Dedifferentiated amniotic fluid mesenchymal stem cell (primary cell): Measurements from ENCODE around the gene RUNX2.

Experiments
- DNase-seq: peaks from one replicate; pipeline ENCODE4 v3.0.0-alpha.2; 2016; ENCODE audit errors: extremely low spot score

RUNX2 gene

GRCh38 chr6:45587229-45588060, 259.3 kb downstream of the RUNX2 start:
- no peak for DNase-seq

DNA sequence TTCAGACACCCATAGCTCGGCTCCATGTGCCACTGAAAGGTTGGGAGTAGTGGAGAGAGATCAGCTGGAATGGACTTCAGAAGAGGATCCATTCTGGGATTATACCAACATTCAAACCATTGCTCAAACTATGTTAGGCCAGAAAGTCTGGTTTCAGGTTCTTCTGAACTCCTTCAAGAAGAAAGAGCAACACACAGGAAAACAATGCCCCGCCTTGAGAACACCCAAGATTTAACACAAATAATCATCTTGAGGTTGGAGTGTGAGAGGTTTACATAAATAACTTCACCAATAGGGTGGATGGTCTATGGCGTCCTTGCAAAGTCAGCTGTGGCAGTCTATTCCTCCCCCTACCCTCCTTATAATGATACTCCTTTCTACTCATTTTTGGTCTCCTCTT, 261.2 kb downstream of the RUNX2 start:
- no peak for DNase-seq

DNA sequence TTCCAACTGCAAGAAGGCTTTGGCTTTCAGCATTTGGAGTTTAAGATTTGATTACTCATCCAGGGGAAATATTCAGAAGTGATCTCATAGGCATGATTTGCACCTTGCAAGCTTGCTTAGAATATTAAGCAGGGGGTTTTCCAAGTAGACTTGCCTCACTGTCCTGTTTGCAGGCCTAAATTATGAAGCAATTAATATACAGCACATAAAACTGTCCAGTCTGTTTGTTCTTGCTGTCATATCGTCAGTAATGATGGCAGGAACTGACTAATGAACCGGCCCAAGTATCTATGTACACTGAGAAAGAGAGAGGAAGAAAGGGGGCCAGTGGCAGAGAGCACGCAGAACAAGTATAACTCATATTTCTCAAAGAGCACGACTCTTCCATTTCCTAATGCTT, 262.1 kb downstream of the RUNX2 start:
- DNase-seq, result no peak

DNA sequence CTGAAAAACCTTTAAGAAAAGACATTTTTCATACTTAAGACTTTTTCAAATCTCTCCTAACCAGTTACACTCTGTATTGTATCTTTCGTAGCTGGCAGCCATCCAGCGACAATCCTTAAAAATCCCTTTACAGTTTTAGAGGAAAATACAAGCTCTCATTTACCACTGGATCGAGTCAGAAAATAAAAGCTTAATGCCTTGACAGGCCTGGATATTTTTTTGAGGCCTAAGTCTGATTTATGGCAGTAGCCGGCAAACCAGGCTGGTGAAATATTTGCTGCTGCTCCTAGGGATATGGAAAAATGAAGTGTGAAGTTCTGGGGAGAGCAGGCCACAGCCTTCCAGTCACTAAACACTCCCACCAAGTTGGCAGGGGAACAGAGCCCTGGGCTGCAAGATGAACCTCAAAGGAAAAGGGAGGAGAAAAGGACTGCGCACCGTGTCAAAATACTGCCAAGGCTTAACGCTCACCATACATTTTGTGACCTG, 262.6 kb downstream of the RUNX2 start:
- DNase-seq, result no peak

DNA sequence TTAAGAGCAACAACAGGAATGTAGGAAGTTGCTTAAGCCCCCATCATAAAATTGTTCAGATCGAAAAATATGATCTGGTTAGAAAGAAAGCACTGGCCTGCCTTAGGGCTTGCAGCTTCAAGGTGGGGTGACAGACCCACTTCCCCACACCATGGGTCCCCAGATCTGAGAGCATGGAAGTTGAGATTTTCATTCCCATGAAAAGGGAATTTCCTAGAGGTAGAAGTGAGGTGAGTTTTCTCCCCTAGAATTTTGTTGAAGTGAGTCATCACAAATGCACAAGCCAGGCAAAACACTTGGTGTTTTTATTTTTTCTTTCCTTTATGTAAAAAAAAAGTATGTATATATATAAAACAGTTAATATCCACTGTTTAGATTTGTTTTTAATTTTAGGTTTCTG, 263.2 kb downstream of the RUNX2 start:
- DNase-seq, result no peak

GRCh38 chr6:45591890-45592289, 263.8 kb downstream of the RUNX2 start:
- DNase-seq, result no peak

- DNase-seq, result no peak
Observed at GRCh38 chr6:45592991-45593390, 264.9 kb downstream of the RUNX2 start.

- no peak for DNase-seq
Observed at GRCh38 chr6:45595010-45595851, 267.1 kb downstream of the RUNX2 start.

- DNase-seq, result no peak
Observed at GRCh38 chr6:45597424-45597823, 269.3 kb downstream of the RUNX2 start.

DNA sequence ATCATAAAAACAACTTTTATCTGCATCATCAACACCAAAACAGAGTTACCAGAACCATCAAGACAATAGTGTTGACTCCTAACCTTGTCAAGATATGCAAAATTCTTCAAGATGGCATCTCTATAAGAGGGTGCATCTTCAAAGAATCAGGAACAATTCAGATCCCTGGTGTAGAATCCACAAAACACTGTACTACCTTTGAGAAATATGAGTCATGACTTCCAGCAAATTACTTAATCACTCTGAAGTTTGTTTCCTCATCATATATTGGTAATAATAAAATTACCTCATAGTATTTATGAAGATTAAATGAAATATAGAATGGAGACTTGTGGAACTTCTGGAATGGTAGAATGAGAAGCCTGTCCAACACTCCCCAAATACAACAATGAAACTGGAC, 270.9 kb downstream of the RUNX2 start:
- DNase-seq, result no peak

DNA sequence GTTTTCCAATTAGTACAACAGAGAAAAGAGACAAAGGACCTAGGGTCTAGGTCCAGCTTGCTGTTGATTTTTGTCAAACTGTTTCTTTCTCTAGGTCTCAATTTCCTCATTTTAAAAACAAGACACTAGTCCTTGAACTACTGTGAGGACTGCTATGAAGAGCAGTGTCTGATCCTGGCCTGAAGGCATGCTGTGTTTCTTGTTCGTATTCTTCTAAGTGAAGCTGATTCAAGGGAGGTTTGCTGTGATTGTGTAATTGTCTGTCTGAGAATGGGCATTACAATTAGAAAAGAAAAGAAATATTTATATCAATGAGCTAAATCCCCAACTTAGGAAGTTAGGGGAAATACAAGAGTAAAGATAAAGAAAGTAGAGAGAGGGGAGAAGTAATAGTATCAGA, 277.8 kb downstream of the RUNX2 start:
- no peak for DNase-seq

GRCh38 chr6:45606831-45607400, 278.8 kb downstream of the RUNX2 start:
- DNase-seq, result no peak

DNA sequence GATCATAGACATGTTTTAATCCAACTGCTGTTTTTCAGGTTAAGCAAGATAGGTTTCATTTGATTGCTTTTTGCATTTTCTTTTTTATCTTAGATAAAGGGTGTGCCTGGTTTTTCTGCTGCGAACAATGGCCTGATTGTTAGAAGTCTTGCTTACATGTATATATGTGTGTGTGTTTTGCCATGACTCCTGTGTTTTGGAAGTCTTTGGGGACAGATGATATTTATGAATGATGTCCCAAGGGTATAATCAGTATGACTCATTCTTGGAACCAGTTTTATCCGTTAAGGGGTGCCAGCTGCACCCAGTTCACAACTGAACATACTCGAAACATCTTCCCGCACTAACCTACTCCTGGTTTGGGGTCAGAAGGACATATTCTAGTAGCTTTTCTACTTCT, 279.7 kb downstream of the RUNX2 start:
- no peak for DNase-seq

DNA sequence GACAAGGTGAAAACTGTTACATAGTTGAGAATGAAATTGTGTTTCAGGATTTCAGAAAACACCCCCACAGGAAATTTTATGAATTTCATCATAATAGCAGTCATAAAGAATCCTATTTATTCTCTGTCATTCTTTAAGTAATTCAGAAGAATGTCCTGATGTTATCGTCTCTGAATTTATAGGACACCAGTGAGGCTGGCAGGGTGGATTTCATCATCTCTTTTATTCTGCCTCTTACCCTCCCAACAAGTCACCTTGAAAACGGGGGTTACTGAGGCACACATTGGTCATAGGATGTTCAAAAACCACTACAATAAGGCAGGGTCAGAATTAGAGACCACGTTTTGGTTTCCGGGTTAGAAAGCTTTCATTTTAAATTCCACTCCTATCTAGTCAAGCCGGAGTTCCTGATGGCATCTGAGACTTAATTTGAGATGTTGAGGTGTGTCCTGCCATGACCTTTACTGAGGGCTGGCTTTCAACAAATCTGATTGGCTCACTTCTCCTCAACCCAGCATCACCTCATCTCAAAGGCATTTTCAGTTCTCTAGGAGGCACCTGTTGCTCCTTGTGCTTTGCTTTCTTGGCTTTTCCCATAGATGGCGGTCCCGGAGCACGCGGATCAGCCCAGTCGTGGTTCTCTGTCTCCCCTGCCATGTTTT, 280.3 kb downstream of the RUNX2 start:
- peak; percentile 34 for DNase-seq

DNA sequence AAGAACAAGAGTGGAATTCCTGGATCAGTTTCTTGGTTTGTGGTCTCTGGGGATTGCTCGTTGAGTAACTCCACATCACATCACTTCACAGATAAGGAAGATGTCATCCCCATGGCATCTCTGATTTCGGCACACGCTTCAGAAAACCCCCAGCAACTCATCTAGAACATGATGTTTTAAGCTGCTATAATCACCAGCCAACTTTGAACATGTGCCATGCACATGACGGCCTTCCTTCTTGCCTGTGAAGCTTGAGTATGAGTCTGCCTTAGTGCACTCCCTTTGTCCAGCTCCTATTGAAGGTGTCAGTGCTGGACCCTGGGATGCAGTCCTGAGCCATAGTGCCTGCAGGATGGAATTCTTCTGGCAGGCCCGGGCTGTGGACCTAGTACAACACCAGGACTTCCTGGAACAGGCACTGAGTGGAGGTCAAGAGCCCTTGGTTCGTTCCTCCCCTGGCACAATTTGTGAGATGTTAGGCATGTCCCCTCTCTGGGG, 281.1 kb downstream of the RUNX2 start:
- DNase-seq, result no peak

GRCh38 chr6:45610374-45610773, 282.2 kb downstream of the RUNX2 start:
- no peak for DNase-seq

- DNase-seq, result no peak
Observed at GRCh38 chr6:45610832-45611231, 282.7 kb downstream of the RUNX2 start.

DNA sequence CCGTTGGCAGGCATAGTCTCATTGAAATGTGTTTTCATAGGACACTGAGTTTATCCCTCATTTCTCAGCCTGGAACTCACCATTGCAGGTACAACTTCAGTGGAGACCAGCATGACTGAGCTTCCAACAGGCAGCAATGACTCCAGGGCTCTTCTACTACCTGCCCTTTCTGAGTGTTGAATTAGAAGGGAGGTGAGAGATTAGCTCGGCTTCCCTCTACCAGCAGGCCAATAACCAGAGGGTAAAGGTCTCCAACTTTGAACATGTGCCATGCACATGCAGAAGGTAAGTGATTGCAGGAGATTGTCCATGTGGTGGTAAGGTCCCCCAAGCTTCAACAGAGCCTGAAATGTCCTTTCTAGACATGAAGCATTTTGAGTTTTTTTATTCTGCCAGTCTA, 283.4 kb downstream of the RUNX2 start:
- no peak for DNase-seq

- no peak for DNase-seq
Observed at GRCh38 chr6:45613656-45614055, 285.5 kb downstream of the RUNX2 start.

DNA sequence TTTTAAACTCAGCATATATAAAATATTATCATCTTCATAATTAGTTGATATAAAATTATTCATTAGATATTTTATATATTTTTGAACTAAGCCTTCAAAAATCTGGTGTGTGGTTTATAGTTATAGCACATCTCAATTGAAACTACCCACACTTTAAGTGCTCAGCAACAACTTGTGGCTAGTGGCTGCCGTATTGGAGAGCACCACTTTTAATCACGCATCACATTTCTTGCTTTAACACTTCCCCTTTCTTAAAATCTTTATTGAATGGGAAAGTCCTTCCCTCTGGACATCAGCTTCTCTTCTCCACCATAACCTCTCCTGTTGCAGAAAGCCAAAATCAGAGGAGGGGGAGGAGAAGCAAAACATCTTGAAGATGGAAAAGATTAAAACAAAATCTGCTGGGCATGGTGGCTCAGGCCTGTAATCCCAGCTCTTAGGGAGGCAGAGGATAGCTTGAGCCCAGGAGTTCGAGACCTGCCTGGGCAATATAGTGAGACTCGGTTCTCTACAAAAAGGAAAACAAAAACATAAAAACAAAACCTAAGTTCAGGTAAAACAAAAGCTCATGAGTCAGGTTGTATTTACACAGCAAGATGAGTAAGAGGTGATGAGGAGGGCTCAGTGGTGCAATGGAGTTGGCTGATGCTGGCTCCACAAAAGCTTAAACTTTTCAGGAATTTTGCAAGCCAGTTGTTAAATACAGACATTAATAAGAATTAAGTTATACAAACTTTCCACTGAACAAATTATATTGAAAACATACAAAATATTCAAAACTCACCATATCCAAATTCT, 286.6 kb downstream of the RUNX2 start:
- DNase-seq, result no peak

GRCh38 chr6:45616209-45616608, 288.1 kb downstream of the RUNX2 start:
- no peak for DNase-seq
